GM23338 (cell line): Measurements from ENCODE around the gene NFE2L1.

ENCODE experiments used
- EZH2 ChIP-seq: fragments of 200-600 bp; sonication (generic); IDR thresholded peaks from one replicate; pipeline ENCODE4 v1.8.0; 2017; ENCODE audit warnings: antibody characterized with exemption, mild to moderate bottlenecking, low read depth; ENCODE audit not compliant: unreplicated experiment
- TF ChIP-seq, protein P1 (sequence below), 2 experiments: fragments of 200-600 bp in 1 of 2; sonication (generic) in 1 of 2; conservative IDR thresholded peaks; 2 replicates each; pipeline versions ENCODE4 v1.5.1 to v1.6.1; 2016 to 2017; ENCODE audit warnings: antibody characterized with exemption in 2 of 2, low read depth in 2 of 2, mild to moderate bottlenecking in 2 of 2, moderate library complexity in 1 of 2

DNA sequence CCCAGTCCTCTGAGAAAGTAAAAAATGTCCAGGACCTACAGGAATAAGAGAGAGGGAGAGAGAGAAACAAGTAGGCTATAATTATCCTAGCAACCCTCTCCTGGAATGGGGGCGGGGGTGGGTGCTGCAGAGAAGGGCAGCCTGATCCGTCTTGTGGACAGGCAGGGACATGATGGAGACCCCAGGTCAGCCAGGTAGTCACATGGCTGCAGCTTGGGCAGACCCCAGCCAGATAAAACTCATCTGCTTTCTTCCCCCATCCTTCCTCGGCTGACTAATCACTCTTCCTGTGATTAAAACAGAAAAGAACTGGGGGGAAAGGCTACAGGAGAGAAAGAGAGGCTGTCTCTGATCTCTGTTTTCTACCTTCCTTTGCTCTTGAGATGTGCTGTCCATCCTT, 43.2 kb upstream of the NFE2L1 start:
- TF ChIP-seq EZH2: no peak
- TF ChIP-seq, protein P1, sequence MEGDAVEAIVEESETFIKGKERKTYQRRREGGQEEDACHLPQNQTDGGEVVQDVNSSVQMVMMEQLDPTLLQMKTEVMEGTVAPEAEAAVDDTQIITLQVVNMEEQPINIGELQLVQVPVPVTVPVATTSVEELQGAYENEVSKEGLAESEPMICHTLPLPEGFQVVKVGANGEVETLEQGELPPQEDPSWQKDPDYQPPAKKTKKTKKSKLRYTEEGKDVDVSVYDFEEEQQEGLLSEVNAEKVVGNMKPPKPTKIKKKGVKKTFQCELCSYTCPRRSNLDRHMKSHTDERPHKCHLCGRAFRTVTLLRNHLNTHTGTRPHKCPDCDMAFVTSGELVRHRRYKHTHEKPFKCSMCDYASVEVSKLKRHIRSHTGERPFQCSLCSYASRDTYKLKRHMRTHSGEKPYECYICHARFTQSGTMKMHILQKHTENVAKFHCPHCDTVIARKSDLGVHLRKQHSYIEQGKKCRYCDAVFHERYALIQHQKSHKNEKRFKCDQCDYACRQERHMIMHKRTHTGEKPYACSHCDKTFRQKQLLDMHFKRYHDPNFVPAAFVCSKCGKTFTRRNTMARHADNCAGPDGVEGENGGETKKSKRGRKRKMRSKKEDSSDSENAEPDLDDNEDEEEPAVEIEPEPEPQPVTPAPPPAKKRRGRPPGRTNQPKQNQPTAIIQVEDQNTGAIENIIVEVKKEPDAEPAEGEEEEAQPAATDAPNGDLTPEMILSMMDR (conservative IDR thresholded peaks at IDR 0.05; ENCODE audit: low read depth in 2 of 2): no peak
